ENCODE data around the gene DDX5.

DNA sequence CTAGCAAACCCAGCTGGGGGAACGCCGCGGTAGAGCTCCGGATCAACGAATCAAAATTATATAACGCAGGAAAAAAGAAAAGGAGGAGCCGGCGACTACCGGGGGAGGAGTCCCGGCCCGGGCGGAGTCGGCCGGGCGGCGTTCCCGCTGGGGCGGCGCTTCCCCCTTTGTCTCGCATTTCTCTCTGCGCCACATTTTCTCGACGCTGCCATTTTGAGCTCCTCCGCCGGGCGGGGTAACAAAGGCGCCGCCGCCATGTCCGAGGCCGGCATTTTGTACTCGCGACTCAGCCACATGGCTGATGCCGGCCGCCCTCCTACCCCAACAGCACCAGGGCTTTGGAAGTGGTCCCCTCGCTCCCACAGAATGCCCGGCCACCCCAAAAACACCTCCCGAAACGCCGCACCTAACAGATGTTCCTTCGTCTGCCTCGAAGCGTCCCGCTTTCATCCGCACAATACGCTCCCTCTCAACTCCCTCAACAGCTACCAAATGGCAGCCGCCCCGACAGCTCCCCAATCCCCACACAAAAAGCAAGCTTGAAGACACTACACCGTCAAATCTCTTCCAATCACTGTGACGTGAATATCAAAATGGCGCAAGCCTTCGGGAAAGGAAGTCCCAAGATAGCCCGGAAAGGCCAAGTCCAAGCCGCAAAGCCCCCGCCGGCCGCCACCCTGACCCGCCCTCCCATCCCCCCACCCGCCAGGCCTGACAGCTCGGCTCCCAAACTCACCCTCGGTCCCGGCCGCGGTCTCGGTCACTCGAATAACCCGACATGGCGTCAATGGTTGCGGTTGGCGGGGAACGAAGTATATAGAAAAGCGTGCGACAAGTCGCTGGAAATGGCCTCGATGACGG lies 519 bp downstream of the DDX5 start:
- TF ChIP-seq, protein P1, sequence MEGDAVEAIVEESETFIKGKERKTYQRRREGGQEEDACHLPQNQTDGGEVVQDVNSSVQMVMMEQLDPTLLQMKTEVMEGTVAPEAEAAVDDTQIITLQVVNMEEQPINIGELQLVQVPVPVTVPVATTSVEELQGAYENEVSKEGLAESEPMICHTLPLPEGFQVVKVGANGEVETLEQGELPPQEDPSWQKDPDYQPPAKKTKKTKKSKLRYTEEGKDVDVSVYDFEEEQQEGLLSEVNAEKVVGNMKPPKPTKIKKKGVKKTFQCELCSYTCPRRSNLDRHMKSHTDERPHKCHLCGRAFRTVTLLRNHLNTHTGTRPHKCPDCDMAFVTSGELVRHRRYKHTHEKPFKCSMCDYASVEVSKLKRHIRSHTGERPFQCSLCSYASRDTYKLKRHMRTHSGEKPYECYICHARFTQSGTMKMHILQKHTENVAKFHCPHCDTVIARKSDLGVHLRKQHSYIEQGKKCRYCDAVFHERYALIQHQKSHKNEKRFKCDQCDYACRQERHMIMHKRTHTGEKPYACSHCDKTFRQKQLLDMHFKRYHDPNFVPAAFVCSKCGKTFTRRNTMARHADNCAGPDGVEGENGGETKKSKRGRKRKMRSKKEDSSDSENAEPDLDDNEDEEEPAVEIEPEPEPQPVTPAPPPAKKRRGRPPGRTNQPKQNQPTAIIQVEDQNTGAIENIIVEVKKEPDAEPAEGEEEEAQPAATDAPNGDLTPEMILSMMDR (conservative IDR thresholded peaks at IDR 0.05; ENCODE audit: low read depth, low read length), result no peak
- no peak for TF ChIP-seq POLR2A (IDR thresholded peaks at IDR 0.05; ENCODE audit: low read depth, low read length)
- TF ChIP-seq SMC3 (IDR thresholded peaks at IDR 0.05; ENCODE audit: low read depth, low read length), result no peak
- TF ChIP-seq FOS (IDR thresholded peaks at IDR 0.05; ENCODE audit: low read depth, low read length), result no peak
- no peak for TF ChIP-seq RAD21 (IDR thresholded peaks at IDR 0.05; ENCODE audit: low read length)
- TF ChIP-seq MXI1 (IDR thresholded peaks at IDR 0.05; ENCODE audit: borderline replicate concordance, low read depth, low read length), result peak; percentile 60; the same call in 1 of the 2 replicates
- TF ChIP-seq, protein P2, sequence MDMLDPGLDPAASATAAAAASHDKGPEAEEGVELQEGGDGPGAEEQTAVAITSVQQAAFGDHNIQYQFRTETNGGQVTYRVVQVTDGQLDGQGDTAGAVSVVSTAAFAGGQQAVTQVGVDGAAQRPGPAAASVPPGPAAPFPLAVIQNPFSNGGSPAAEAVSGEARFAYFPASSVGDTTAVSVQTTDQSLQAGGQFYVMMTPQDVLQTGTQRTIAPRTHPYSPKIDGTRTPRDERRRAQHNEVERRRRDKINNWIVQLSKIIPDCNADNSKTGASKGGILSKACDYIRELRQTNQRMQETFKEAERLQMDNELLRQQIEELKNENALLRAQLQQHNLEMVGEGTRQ (IDR thresholded peaks at IDR 0.05; ENCODE audit: low read depth, low read length), result no peak
- no peak for TF ChIP-seq CEBPB (IDR thresholded peaks at IDR 0.05; ENCODE audit: low read depth, low read length)
- TF ChIP-seq, protein P3, sequence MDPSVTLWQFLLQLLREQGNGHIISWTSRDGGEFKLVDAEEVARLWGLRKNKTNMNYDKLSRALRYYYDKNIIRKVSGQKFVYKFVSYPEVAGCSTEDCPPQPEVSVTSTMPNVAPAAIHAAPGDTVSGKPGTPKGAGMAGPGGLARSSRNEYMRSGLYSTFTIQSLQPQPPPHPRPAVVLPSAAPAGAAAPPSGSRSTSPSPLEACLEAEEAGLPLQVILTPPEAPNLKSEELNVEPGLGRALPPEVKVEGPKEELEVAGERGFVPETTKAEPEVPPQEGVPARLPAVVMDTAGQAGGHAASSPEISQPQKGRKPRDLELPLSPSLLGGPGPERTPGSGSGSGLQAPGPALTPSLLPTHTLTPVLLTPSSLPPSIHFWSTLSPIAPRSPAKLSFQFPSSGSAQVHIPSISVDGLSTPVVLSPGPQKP (IDR thresholded peaks at IDR 0.05; ENCODE audit: borderline replicate concordance, low read depth, low read length), result no peak
- no peak for TF ChIP-seq BHLHE40 (IDR thresholded peaks at IDR 0.05; ENCODE audit: low read depth, low read length)
- no peak for TF ChIP-seq MAZ (IDR thresholded peaks at IDR 0.05; ENCODE audit: borderline replicate concordance, low read depth, low read length)
- no peak for TF ChIP-seq RFX5 (IDR thresholded peaks at IDR 0.05; ENCODE audit: low read depth, low read length)

Measured in IMR-90 (cell line).